HG02678 (cell line): ENCODE results near the gene KCNN2.
"Not testable (repeated sequence)": the region's sequence is repeated elsewhere in the genome, so short reads cannot be mapped to it uniquely, and the experiment has no call there.

Experiments used
- ATAC-seq: cut with Tn5 transposase; IDR thresholded peaks from one replicate; pipeline ENCODE4 v1.9.1; 2021; ENCODE audit warnings: mild to moderate bottlenecking, moderate library complexity; ENCODE audit not compliant: unreplicated experiment

KCNN2 gene

GRCh38 chr5:114418176-114419066, 56.6 kb downstream of the KCNN2 start:
- ATAC-seq: peak; percentile 97

GRCh38 chr5:114419067-114419388, 57.2 kb downstream of the KCNN2 start:
- peak; percentile 20 for ATAC-seq

GRCh38 chr5:114419959-114420358, 58.1 kb downstream of the KCNN2 start:
- ATAC-seq: no peak

- ATAC-seq: no peak
These were observed 65.3 kb downstream of the KCNN2 start for GRCh38 chr5:114427204-114427603.

GRCh38 chr5:114430532-114430931, 68.7 kb downstream of the KCNN2 start:
- ATAC-seq: peak; percentile 55

GRCh38 chr5:114432684-114433083, 70.8 kb downstream of the KCNN2 start:
- not testable (repeated sequence) for ATAC-seq

- no peak for ATAC-seq
These were observed 72.7 kb downstream of the KCNN2 start for GRCh38 chr5:114434396-114435219.

GRCh38 chr5:114435220-114435481, 73.3 kb downstream of the KCNN2 start:
- ATAC-seq: no peak

GRCh38 chr5:114435885-114436299, 74.0 kb downstream of the KCNN2 start:
- ATAC-seq: peak; percentile 69

- no peak for ATAC-seq
These were observed 76.1 kb downstream of the KCNN2 start for GRCh38 chr5:114437936-114438335.

GRCh38 chr5:114438471-114438870, 76.6 kb downstream of the KCNN2 start:
- ATAC-seq: no peak

GRCh38 chr5:114447084-114447773, 85.4 kb downstream of the KCNN2 start:
- ATAC-seq: peak; percentile 31

GRCh38 chr5:114448481-114448880, 86.6 kb downstream of the KCNN2 start:
- no peak for ATAC-seq

- ATAC-seq: peak; percentile 99
These were observed 88.1 kb downstream of the KCNN2 start for GRCh38 chr5:114449860-114450421.

- ATAC-seq: no peak
These were observed 88.6 kb downstream of the KCNN2 start for GRCh38 chr5:114450437-114450836.

GRCh38 chr5:114458726-114459125, 96.9 kb downstream of the KCNN2 start:
- ATAC-seq: no peak

- ATAC-seq: no peak
These were observed 105.3 kb downstream of the KCNN2 start for GRCh38 chr5:114467171-114467570.

- no peak for ATAC-seq
These were observed 105.9 kb downstream of the KCNN2 start for GRCh38 chr5:114467729-114468128.

- no peak for ATAC-seq
These were observed 107.5 kb downstream of the KCNN2 start for GRCh38 chr5:114469372-114469771.

- no peak for ATAC-seq
These were observed 109.7 kb downstream of the KCNN2 start for GRCh38 chr5:114471529-114471928.

GRCh38 chr5:114473541-114473940, 111.7 kb downstream of the KCNN2 start:
- ATAC-seq: no peak
